ENCODE measurements around the gene EPB41L3. TPM values are rescaled to one million over a fixed set of nuclear protein-coding genes. Genes with fewer than 3 reads are reported as not detected.

EPB41L3 gene
- total RNA-seq, 4 donors from 2014 or later: 27.3 to 40.4 (median 34.6) TPM

GRCh38 chr18:5467671-5468070 is 76.1 kb downstream of the EPB41L3 start:
- H3K27ac ChIP-seq: no peak overlapping the region
- 48 to 53% methylated on average over 6 of the region's 6 CpGs for WGBS, 2 donors
- TF ChIP-seq POLR2A (IDR thresholded peaks at IDR 0.05) (no peak), CTCF (IDR thresholded peaks at IDR 0.05) (no peak)

GRCh38 chr18:5466256-5466655 is 77.5 kb downstream of the EPB41L3 start:
- Histone ChIP-seq H3K4me3 (replicated peaks in 1 of 3) (no peak overlapping the region), H3K4me1 (peaks cover 0 to 4% of the 10 kb centered on the region in 2 donors), H3K27ac (no peak overlapping the region), H3K36me3 (no peaks in the 10 kb centered on the region), H3K27me3 (no peaks in the 10 kb centered on the region), H3K9me3 (no peaks in the 10 kb centered on the region)
- no peak for DNase-seq
- TF ChIP-seq CTCF (IDR thresholded peaks at IDR 0.05) (no peak), POLR2A (IDR thresholded peaks at IDR 0.05) (no peak)
- intact Hi-C loops (cut with DNase I): no loop called here
- 87 to 88% methylated on average over 5 of the region's 5 CpGs for WGBS, 2 donors

More at GRCh38 chr18:5467671-5468070, 76.1 kb downstream of the EPB41L3 start:
- no peak for DNase-seq
- H3K4me3 ChIP-seq (replicated peaks in 1 of 3): no peak overlapping the region
- intact Hi-C loops (cut with DNase I): no loop called here
- peaks cover 0 to 4% of the 10 kb centered on the region in 2 donors for H3K4me1 ChIP-seq
- H3K27me3 ChIP-seq: no peaks in the 10 kb centered on the region
- no peaks in the 10 kb centered on the region for H3K36me3 ChIP-seq
- H3K9me3 ChIP-seq: no peaks in the 10 kb centered on the region

GRCh38 chr18:5464251-5464650 is 79.5 kb downstream of the EPB41L3 start:
- no peak overlapping the region for H3K4me3 ChIP-seq (replicated peaks in 1 of 3)
- no peaks in the 10 kb centered on the region for H3K36me3 ChIP-seq
- intact Hi-C loops (cut with DNase I): no loop called here
- peaks cover 0 to 4% of the 10 kb centered on the region in 2 donors for H3K4me1 ChIP-seq
- DNase-seq: no peak
- no peaks in the 10 kb centered on the region for H3K27me3 ChIP-seq
- no peaks in the 10 kb centered on the region for H3K9me3 ChIP-seq
- no peak for TF ChIP-seq POLR2A (IDR thresholded peaks at IDR 0.05)
- TF ChIP-seq CTCF (IDR thresholded peaks at IDR 0.05): no peak
- WGBS, 2 donors: 69 to 87% methylated on average over 2 of the region's 2 CpGs
- H3K27ac ChIP-seq: no peak overlapping the region

GRCh38 chr18:5463831-5464230 is 80.0 kb downstream of the EPB41L3 start:
- Histone ChIP-seq H3K36me3 (no peaks in the 10 kb centered on the region), H3K4me3 (replicated peaks in 1 of 3) (no peak overlapping the region), H3K27ac (no peak overlapping the region), H3K9me3 (no peaks in the 10 kb centered on the region), H3K27me3 (no peaks in the 10 kb centered on the region), H3K4me1 (peaks cover 0 to 4% of the 10 kb centered on the region in 2 donors)
- WGBS, 2 donors: 91 to 94% methylated on average over 8 of the region's 8 CpGs
- DNase-seq: no peak
- intact Hi-C loops (cut with DNase I): no loop called here
- TF ChIP-seq POLR2A (IDR thresholded peaks at IDR 0.05): no peak
- TF ChIP-seq CTCF (IDR thresholded peaks at IDR 0.05): no peak

- intact Hi-C loops (cut with DNase I): no loop called here
- Histone ChIP-seq H3K36me3 (no peaks in the 10 kb centered on the region), H3K27me3 (no peaks in the 10 kb centered on the region), H3K4me3 (replicated peaks in 1 of 3) (no peak overlapping the region), H3K9me3 (no peaks in the 10 kb centered on the region), H3K27ac (no peak overlapping the region), H3K4me1 (peaks cover 0 to 4% of the 10 kb centered on the region in 2 donors)
- peak; percentile 25 to 32 for DNase-seq
- TF ChIP-seq CTCF (IDR thresholded peaks at IDR 0.05) (no peak), POLR2A (IDR thresholded peaks at IDR 0.05) (no peak)
- 38 to 61% methylated on average over 5 of the region's 5 CpGs for WGBS, 2 donors
These were observed 80.4 kb downstream of the EPB41L3 start for GRCh38 chr18:5463390-5463789.

Data from thyroid gland (tissue), 4 donors.